ENCODE measurements around the gene SPDYE8.
"Not testable (repeated sequence)": the region's sequence is repeated elsewhere in the genome, so short reads cannot be mapped to it uniquely, and the experiment has no call there.

The SPDYE8 gene, protein sequence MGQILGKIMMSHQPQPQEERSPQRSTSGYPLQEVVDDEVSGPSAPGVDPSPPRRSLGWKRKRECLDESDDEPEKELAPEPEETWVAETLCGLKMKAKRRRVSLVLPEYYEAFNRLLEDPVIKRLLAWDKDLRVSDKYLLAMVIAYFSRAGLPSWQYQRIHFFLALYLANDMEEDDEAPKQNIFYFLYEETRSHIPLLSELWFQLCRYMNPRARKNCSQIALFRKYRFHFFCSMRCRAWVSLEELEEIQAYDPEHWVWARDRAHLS

DNA sequence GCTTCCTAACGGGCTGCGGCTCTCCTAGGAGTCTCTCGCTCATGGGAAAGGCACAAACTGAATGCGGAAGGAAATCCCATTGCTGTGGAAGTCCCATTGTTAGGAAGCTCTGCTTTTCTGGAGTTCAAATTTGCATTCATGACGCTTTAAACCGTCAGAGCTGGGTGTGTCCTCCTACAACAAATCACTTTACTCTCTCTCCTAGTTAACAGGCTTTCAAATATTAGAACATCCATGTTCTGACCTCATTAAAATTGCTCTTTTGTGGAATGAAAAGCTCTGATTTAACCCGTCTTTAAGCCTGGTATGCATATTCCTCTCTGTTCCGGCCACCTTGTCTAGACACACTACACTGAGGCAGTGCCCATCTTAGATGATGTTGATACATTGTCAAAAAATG lies at the start of gene SPDYE8:
Gene SPDYE8, minus strand, starts transcription at position 101 of the 400 bp plus-strand sequence. CDS start 1,800 bp downstream, outside the sequence.
- DNase-seq (ENCODE audit: low spot score): not testable (repeated sequence)

DNA sequence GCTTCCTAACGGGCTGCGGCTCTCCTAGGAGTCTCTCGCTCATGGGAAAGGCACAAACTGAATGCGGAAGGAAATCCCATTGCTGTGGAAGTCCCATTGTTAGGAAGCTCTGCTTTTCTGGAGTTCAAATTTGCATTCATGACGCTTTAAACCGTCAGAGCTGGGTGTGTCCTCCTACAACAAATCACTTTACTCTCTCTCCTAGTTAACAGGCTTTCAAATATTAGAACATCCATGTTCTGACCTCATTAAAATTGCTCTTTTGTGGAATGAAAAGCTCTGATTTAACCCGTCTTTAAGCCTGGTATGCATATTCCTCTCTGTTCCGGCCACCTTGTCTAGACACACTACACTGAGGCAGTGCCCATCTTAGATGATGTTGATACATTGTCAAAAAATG lies 28.2 kb upstream of the SPDYE8 start, which contains the start of gene SPDYE11:
Gene SPDYE11, minus strand, starts transcription at position 101 of the 400 bp plus-strand sequence. CDS start 1,800 bp downstream, outside the sequence.
- not testable (repeated sequence) for DNase-seq (ENCODE audit: low spot score)

DNA sequence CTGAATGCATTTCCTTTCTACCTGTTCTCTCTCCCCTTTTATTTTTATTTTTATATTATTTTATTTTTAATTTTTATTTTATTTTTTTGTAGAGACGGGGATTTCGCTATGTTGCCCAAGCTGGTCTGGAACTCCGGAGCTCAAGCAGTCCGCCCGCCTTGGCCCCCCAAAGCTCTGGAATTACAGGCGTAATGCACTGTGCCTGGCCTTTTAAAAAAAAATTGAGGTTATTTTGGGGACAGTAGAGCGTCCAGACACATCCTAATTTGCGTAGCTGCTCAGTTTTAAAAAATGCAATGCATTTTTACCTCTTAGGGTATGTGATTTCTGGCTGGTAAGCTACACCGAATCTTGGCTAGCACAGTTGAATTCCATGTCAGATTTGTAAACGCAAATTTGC lies 23.1 kb downstream of the SPDYE8 start:
- not testable (repeated sequence) for DNase-seq (ENCODE audit: low spot score)

DNA sequence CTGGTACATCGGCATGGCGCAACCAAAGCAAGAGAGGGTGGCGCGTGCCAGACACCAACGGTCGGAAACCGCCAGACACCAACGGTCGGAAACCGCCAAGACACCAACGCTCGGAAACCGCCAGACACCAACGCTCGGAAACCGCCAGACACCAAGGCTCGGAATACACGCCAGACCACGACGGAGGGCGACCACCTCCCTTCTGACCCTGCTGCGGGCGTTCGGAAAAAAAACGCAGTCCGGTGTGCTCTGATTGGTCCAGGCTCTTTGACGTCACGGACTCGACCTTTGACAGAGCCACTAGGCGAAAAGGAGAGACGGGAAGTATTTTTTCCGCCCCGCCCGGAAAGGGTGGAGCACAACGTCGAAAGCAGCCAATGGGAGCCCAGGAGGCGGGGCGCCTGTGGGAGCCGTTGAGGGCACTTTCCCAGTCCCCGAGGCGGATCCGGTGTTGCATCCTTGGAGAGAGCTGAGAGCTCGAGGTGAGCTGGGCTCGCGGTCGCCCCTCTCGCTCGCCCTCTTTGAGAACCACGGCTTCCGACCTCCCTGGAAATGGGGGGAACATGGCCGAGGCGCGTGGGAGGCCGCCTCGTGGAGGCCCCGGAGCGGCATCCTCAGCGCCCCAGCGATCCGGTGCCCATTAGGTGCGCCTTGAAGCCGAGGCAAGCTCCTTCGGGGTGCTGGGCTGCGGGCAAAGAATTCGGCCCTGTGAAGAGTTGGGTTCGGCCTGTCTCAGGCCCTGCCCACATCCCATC lies 23.7 kb downstream of the SPDYE8 start:
- peak; percentile 91 for DNase-seq (ENCODE audit: low spot score)

DNA sequence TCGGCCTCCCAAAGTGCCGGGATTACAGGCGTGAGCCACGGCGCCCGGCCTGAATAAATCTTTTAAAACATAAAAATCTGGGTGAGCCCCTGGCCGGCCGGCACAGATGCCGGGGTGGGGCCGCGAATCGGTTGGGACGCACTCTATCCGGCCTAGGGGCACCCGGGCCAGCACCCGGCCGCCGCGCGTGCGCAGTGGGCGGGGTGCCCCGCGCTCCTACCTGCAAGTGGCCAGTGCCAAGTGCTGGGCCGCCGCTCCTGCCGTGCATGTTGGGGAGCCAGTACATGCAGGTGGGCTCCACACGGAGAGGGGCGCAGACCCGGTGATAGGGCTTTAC lies 24.2 kb downstream of the SPDYE8 start:
- not testable (repeated sequence) for DNase-seq (ENCODE audit: low spot score)

- not testable (repeated sequence) for DNase-seq (ENCODE audit: low spot score)
Observed at GRCh38 chr7:72997887-72998468, 31.6 kb downstream of the SPDYE8 start.

DNA sequence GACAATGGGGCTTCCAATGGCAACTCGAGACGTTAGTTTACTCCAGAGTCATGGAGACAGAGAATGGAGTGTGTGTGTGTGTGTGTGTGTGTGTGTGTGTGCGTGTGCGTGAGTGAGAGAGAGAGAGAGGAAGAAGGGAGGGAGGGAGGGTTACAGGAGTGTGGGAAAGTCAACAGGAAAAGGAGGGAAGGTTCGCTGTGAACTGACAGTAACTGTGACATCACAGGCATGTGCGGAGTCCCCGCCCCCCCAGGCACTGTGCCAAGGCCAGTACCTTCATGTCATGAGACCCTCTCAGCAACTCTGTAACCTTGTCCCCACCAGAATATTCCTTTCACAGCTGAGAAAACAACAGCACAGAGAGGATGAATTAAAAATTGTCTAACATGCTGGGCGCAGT lies 32.1 kb downstream of the SPDYE8 start:
- not testable (repeated sequence) for DNase-seq (ENCODE audit: low spot score)

GRCh38 chr7:72995484-72995883 lies 34.1 kb downstream of the SPDYE8 start:
- not testable (repeated sequence) for DNase-seq (ENCODE audit: low spot score)

- not testable (repeated sequence) for DNase-seq (ENCODE audit: low spot score)
Observed at GRCh38 chr7:72990146-72990913, 39.2 kb downstream of the SPDYE8 start.

GRCh38 chr7:72982084-72982483 lies 47.5 kb downstream of the SPDYE8 start:
- DNase-seq (ENCODE audit: low spot score): not testable (repeated sequence)

DNA sequence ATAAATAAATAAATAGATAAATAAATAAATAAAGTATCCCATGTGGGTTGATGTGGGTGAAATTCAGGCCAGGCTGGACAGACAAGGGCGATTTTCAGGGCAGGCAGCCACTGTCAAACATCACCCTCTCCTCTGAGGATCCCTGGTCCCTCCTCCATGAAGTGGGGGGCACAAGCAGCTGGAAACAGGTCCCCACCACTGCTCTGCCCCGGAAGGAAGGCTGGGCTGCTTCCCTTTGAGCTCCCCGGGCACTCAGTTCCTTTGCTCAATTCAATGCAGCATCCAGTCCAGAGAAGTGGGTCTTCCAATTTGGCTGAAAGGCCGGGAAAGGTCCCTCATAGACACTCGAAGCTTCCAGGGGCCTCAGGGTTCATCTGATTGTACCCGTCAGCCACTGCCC lies 49.2 kb downstream of the SPDYE8 start:
- not testable (repeated sequence) for DNase-seq (ENCODE audit: low spot score)

DNA sequence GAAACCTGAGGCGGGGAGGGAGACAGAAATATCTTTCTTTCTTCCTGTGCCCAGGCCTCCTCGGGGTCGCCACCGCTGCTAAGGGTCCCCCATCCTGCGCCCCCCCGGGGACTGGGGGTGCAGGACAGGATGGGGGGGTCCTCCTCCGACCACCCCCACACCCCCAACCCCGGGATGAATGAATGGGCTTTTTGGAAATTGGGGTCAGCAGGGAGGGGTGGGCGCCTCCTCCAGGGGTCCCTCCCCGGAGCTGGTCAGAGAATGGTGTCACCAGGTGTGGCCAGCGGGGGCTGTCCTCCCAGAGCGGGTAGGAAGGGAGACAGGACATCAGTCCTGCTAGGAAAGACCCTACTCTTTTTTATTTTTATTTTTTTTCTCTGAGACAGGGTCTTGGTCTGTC lies 53.1 kb downstream of the SPDYE8 start:
- not testable (repeated sequence) for DNase-seq (ENCODE audit: low spot score)

DNA sequence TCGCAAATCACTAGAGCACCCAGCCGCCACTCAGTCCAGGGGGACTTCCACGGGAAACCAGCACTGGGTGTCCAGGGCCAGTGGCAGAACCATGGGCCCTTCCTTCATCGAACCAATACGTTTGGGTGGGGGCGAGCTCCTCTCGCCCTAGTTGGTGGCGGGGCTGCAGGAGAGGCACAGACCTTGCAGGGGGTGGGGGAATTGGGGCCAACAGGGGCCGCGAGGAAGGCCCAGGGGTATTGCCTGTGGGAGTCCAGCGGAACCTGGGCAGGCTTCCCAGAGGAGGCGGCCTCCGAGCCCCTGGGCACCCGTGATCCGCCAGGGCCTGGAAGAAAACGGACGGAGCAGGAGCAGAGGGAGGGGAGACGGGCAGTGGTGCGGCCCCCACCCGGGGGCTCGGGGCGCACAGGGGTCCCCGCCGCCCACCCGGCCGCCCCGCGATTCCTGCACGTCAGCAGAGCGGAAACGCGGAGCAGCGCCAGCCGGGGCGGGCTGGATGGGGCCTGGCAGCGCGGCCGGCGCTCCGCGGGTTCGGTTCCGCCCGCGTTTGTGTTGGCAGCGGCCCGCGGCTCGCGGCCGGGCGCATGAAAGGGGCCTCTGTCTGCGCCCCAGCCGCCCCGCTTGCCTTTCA lies 53.8 kb downstream of the SPDYE8 start:
- DNase-seq (ENCODE audit: low spot score): not testable (repeated sequence)

GRCh38 chr7:72974781-72975180 lies 54.8 kb downstream of the SPDYE8 start:
- DNase-seq (ENCODE audit: low spot score): not testable (repeated sequence)

DNA sequence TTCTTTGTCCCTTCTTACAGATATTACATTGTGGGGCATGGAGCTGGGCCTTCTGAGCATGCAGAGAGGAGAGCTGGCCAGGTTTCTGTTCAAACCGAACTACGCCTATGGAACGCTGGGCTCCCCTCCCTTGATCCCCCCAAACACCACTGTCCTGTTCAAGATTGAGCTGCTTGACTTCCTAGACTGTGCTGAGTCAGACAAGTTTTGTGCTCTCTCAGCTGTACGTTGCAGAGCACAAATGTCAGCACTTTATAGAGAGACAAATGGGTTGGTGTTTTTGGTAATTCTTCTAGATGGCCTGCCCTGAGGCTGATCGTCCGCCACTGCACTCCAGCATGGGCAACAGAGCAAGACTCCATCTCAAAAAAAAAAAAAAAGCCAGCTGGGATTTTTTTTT lies 58.1 kb downstream of the SPDYE8 start:
- not testable (repeated sequence) for DNase-seq (ENCODE audit: low spot score)
